ENCODE data around the gene MYMK.

Gene MYMK

DNA sequence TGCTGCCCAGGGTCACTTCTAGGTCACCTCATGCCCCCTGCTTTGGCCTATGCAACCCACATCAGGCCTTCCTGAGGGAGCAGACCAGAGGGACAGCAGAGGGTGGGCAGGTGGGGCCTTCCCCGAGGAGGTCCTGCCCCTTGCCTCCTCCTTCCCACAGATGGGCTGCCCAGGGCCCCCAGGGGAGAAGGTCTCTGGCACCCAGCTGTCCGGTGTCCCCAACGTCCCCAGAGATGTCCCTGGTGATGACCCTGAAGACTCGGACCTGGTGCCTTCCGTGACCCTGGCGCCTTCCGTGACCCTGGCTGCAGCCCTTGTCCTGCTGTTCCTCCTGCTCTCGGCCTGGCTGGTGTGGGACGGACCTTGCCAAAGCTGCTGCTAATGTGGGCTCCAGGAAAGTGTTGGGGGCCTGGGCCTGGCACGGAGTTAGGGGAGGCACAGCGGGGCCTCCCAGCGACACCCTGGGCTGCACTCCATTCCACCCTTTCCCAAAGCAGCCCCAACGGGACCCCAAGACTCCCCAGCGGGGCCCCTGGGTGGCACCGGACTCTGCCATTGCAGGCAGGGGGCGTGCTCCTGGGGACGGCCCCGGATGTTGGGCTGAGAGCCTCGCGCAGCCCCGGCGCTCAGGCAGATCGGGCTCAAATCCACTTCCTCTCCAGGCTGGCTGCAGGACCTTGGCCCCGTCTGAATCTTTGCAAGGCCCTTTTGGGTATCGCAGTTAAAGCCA is 39.1 kb downstream of the MYMK start:
- ATAC-seq (peak; percentile 38), DNase-seq (peak; percentile 44)

- ATAC-seq: no peak
- no peak for DNase-seq
Measured at GRCh38 chr9:133484671-133485437, 39.9 kb downstream of the MYMK start.

- no peak for ATAC-seq
- DNase-seq: no peak
Measured at GRCh38 chr9:133483611-133484010, 41.1 kb downstream of the MYMK start.

- peak; percentile 97 for ATAC-seq
- DNase-seq: peak; percentile 90
Measured at GRCh38 chr9:133478851-133479711, 45.7 kb downstream of the MYMK start, which contains the start of gene SLC2A6. SLC2A6 (minus strand) TSS chr9:133479099; CDS start chr9:133479059, 40 bp downstream.

DNA sequence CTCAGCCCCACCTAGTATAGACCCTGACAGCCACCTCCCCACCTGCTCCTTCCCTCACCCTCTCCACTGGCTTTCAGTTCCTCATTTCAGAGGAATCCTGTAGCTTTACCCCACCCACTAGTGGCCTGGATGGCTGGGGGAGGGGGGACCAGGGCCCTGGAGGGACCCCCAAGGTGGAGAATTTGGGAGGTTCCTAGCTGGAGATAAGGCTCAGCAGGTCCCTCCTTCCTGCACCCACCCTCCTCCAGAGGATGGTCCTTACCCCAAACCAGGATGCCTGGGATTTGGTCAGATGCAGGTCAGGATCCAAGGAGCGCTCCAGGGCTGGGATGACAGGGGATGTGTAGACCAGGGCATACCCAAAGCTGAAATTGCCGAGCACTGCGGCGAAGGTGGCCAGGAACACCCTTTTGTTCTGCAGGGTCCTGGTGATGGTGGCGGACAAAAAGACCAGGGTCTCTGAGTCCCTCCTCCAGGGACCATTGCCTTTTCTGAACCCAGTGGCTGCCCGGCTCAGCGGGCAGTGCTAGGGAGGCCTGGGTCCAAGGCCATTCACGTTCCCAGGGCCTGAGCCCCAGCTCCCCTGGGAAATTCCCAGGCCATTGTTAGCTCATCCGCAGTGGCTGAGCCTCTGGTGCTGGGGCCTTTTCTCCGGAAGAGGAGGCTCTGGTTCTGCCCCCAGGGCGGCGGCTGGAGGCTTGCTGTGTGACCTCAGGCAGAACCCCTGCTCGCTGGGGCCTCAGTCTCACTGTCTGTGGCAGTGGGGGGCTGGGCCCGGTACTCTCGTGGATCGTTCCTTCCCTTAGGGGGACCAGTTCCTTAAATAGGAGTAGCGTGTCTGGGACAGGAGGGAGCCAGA is 46.5 kb downstream of the MYMK start:
- peak; percentile 49 for DNase-seq
- ATAC-seq: peak; percentile 9

- DNase-seq (no peak), ATAC-seq (no peak)
Measured at GRCh38 chr9:133477461-133477860, 47.3 kb downstream of the MYMK start.

- ATAC-seq (no peak), DNase-seq (no peak)
Measured at GRCh38 chr9:133476941-133477340, 47.8 kb downstream of the MYMK start.

- DNase-seq (no peak), ATAC-seq (no peak)
Measured at GRCh38 chr9:133476036-133476931, 48.5 kb downstream of the MYMK start.

- ATAC-seq: no peak
- DNase-seq: no peak
Measured at GRCh38 chr9:133475292-133476012, 49.3 kb downstream of the MYMK start.

DNA sequence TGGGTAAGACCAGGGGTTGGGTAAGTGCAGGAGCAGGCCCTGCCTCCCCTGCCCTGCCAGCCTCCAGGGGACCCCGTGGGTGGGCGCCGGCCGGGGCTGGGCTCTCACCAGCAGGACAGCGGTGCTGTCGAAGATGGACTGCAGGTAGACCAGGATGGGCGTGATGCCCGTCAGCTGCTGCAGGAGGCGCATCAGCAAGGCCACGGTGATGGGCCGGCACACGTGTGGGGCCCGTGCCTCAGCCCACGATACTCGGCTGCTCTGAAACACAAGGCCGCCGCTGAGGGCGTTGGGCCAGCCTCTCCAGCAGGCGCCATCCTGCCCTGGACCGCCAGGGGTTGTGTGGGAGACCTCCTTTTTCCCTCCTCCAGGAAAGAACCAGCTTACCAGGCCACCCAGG is 49.9 kb downstream of the MYMK start:
- DNase-seq (no peak), ATAC-seq (no peak)

DNA sequence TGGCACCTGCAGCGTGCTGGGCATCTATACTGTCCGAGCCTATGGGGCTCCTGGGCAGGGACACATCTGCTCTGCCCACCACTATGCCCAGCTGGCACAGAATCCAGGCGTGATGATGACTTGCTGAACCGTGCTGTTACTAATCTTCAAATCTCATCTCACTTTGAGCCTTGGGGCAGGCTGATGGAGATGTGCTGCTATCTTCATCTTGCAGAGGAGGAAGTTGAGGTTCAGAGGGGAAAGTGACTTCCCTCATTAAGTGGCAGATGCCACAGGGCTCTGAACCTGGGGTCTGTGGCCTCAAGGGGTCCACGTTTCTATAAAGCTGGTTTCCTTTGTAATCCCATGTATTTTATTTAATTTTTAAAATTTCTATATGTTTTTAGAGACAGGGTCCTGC is 50.5 kb downstream of the MYMK start:
- ATAC-seq: no peak
- DNase-seq: no peak

GRCh38 chr9:133473743-133474142 is 51.0 kb downstream of the MYMK start:
- no peak for DNase-seq
- no peak for ATAC-seq

DNA sequence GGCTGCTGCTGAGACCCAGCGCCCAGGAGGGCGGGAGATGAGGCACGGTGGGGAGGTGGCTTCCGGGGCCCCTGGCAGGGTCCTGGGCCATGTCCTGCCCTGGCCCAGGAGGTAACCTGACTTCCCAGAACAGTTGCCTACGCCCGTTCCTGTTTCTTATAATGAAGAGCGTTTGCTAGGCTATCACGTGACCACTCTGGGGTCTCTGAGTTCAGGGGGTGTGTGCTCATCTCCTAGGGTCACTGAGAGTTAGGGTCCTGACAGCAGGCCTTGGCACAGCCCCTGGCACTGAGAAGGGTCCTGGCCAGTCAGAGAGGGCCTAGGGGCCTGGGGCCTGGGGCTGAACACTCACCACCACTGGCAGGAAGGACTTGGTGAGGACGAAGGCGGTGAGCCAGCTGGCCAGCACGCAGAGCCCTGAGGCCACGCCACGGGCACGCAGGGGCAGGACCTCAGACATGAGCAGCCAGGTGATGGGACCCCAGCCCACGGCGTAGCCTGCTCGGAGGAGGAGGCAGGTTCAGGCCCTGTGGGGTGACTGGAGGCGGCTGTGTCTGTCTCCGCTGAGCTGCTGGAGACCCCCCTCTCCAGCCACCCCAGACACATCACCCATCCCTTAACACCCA is 51.9 kb downstream of the MYMK start:
- ATAC-seq (no peak), DNase-seq (no peak)

GRCh38 chr9:133472277-133472645 is 52.5 kb downstream of the MYMK start:
- ATAC-seq (no peak), DNase-seq (no peak)

- no peak for DNase-seq
- no peak for ATAC-seq
Measured at GRCh38 chr9:133471551-133472276, 53.0 kb downstream of the MYMK start.

DNA sequence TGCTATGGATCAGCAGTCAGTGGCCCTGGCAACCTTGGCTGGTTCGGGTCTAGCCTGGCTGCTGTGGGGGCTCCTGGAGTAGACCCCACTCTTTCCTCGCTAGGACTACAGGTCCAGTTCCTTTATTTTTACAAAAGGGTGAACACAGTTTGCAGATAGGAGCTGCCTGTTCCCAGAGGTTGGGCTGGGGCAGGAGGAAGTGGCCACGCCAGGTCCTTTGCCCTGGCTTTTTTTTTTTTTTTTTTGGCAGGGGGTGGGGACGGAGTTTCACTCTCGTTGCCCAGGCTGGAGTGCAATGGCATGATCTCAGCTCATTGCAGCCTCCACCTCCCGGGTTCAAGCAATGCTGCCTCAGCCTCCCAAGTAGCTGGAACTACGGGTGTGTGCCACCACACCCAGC is 53.8 kb downstream of the MYMK start:
- ATAC-seq (no peak), DNase-seq (no peak)

DNA sequence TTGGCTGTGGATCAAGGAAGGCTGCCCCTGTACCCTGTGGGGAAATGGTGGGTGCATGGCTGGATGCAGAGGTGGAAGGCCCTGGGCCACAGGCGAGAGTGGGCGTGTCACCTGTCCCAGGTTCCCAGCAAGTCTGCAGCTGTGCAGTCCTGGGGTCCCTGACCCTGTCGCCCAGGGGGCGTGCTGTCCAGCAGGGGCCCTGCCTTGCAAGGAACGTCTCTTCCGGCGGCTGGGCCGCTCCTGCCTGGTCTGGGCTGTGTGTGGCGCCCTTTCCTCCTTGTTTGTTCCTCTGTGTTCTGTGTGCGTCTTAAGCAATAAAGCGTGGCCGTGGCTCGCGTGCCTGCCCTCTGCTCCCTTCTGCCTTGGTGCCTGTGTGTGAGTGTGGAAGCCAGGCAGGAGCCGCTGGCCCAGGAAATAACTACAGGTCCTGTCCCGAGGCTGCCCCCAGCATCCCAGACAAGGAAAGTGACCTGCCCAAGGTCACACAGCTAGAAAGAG is 54.3 kb downstream of the MYMK start:
- DNase-seq (no peak), ATAC-seq (no peak)

- DNase-seq (no peak), ATAC-seq (peak; percentile 2)
Measured at GRCh38 chr9:133468777-133469421, 55.9 kb downstream of the MYMK start.
